T47D (cell line): ENCODE data around the gene UBR4.
A peak's percentile ranks its signal among the peaks of the same experiment; 100 is the strongest.

ENCODE experiments used
- DNase-seq, 2 experiments: peaks; one replicate each; pipeline versions ENCODE4 v3.0.0 to v3.0.0-alpha.2; 2011 to 2012; ENCODE audit warnings: low read depth in 1 of 2, low spot score in 1 of 2
- JUND ChIP-seq: IDR thresholded peaks from 2 replicates; pipeline ENCODE4 v1.6.1; 2012; ENCODE audit warnings: low read depth
- in situ Hi-C: cut with HindIII; loops from 2 replicates; pipeline ENCODE4 v1.10.0; 2016; ENCODE audit warnings: low sequenced_read_pairs, low pct_unique_long_range_greater_than_20kb

The UBR4 gene

GRCh38 chr1:19177811-19178210 lies 32.3 kb downstream of the UBR4 start:
- in situ Hi-C loops = no loop called here
- TF ChIP-seq JUND = no peak
- no peak for DNase-seq

GRCh38 chr1:19169642-19170041 lies 40.4 kb downstream of the UBR4 start:
- no peak for DNase-seq
- in situ Hi-C loops = no loop called here

DNA sequence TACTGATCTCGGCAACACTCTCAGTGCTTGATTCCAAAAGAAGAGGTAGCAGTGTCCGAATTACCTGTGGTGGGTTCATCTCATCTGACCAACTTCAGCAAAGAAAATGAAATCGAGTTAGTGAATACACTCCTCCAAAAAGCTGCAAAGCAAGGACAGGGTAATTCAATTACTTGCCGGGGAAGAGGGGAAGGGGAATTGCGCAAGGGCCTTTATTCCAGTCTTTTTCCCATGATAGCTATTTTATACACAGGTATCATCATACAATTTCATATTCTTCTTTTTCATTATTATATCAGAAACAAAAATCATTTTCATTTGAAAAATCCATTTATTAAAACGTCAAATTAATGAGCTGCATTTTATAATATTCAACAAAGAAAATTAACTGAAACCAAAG lies 42.9 kb downstream of the UBR4 start:
- no peak for DNase-seq
- in situ Hi-C loops = no loop called here
- TF ChIP-seq JUND = no peak

More at GRCh38 chr1:19169642-19170041, 40.4 kb downstream of the UBR4 start:
- no peak for TF ChIP-seq JUND

- no peak for TF ChIP-seq JUND
- in situ Hi-C loops = no loop called here
- no peak for DNase-seq
Measured at GRCh38 chr1:19166066-19166465, 44.0 kb downstream of the UBR4 start.

DNA sequence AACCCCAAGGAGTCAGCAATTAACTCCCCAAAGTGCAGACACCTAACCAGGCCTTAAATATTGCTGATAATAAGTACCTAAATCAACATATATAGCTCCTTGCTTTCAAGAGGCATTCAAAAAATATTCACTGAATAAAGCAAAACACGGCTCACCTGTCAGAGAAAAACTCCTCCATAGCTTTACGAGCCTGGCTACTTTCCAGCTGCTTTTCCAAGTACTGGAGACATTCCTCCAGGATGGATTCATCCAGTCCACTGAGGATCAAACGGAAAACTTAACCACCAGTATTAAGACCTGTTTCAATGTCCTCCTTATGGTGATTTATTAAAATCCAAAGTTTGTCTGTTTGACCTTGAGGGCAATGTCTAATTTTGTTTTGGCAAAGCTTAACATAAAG lies 44.6 kb downstream of the UBR4 start:
- in situ Hi-C loops = no loop called here
- DNase-seq = peak in 1 of 2 experiments; percentile 11
- TF ChIP-seq JUND = no peak

GRCh38 chr1:19164274-19165015 lies 45.6 kb downstream of the UBR4 start:
- no peak for TF ChIP-seq JUND
- peak in 1 of 2 experiments; percentile 65 for DNase-seq
- in situ Hi-C loops = no loop called here

- in situ Hi-C loops = no loop called here
- TF ChIP-seq JUND = no peak
- DNase-seq = no peak
Measured at GRCh38 chr1:19163261-19163660, 46.8 kb downstream of the UBR4 start.

DNA sequence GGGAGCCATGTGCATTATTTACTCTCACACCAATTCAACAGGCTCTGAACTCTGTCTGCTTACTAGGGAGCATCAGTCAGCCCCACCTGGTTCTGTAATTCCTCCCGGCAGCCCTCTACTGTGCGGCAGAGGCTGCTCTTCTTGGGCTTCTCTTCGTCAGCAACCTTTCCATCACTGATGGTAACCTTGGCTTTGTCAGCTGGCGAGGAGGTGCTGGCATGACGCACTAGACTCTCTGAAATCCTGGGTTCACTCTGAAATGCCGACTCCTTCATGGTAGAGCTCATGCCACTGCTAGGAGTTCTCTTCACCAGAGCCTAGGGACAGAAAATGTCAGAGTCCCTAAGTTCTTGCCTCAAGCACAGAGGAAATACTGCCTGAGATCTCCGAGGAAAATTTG lies 49.2 kb downstream of the UBR4 start:
- DNase-seq = no peak
- in situ Hi-C loops = no loop called here
- no peak for TF ChIP-seq JUND

GRCh38 chr1:19157653-19158052 lies 52.4 kb downstream of the UBR4 start:
- TF ChIP-seq JUND = no peak
- in situ Hi-C loops = no loop called here
- no peak for DNase-seq

DNA sequence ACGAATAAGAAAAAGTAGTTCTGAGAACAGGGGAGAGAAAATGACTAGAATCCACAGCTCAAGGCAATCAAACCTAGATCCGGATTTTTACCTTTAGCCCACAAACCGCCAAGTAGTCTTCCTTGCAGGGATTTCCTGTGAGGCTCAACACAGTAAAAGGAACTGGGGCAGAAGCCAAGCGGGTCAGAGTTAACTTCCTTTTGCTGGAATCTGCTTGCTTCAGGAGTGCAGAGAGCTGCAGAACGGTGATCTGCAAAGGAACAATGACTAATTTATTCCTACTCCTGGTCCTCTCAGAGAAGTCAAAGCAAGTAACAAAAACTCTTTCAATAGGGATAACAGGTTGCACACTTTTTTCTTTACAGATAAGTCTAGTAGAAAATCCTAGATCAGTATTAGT lies 53.4 kb downstream of the UBR4 start:
- no peak for DNase-seq
- TF ChIP-seq JUND = no peak
- in situ Hi-C loops = no loop called here

DNA sequence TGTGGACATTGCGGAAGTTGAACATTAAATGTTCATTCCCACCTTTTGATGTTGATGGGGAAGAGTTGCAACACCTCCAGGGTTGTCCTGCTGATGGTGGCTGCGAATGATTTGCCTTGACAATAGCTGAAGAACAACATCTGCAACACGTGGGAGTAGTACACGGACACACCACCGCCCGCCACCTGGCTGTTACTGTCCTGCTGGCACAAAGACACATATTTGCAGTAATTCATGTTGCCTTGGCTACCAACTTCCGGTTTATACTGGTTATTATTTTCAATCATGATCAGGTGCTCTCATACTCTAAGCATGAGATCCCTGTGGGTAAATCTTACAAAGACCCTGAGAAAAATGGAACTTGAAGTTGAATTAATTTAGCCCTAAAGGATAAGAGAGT lies 55.2 kb downstream of the UBR4 start:
- in situ Hi-C loops = no loop called here
- TF ChIP-seq JUND = no peak
- DNase-seq = no peak

GRCh38 chr1:19153169-19153568 lies 56.9 kb downstream of the UBR4 start:
- TF ChIP-seq JUND = no peak
- DNase-seq = no peak
- in situ Hi-C loops = no loop called here

GRCh38 chr1:19151537-19151936 lies 58.5 kb downstream of the UBR4 start:
- TF ChIP-seq JUND = no peak
- in situ Hi-C loops = no loop called here
- DNase-seq = no peak

GRCh38 chr1:19149736-19150135 lies 60.3 kb downstream of the UBR4 start:
- no peak for TF ChIP-seq JUND
- in situ Hi-C loops = no loop called here
- no peak for DNase-seq

- TF ChIP-seq JUND = no peak
- no peak for DNase-seq
- in situ Hi-C loops = no loop called here
Measured at GRCh38 chr1:19140465-19140864, 69.6 kb downstream of the UBR4 start.
